Parathyroid adenoma (tissue), 2 donors: Measurements from ENCODE around the gene KMT5B.

Experiments used
- H2AFZ ChIP-seq: fragments of 300-600 bp; sonication (generic); one replicate; pipeline ENCODE4 v1.7.0; 2017; ENCODE audit warnings: antibody characterized with exemption, mild to moderate bottlenecking
- H3K27ac ChIP-seq: fragments of 300-600 bp; sonication (generic); one replicate; pipeline ENCODE4 v1.7.0; 2017
- H3K27me3 ChIP-seq: fragments of 300-600 bp; sonication (generic); one replicate; pipeline ENCODE4 v1.7.0; 2017; ENCODE audit warnings: low read length; ENCODE audit not compliant: control insufficient read depth, insufficient read depth
- H3K36me3 ChIP-seq: fragments of 300-600 bp; sonication (generic); one replicate; pipeline ENCODE4 v1.7.0; 2017; ENCODE audit warnings: low read length; ENCODE audit not compliant: control insufficient read depth, insufficient read depth
- H3K4me1 ChIP-seq: fragments of 300-600 bp; sonication (generic); one replicate; pipeline ENCODE4 v1.7.0; 2017; ENCODE audit warnings: control low read depth
- H3K4me2 ChIP-seq: fragments of 300-600 bp; sonication (generic); one replicate; pipeline ENCODE4 v1.7.0; 2017; ENCODE audit warnings: low read length
- H3K4me3 ChIP-seq: fragments of 300-600 bp; sonication (generic); one replicate; pipeline ENCODE4 v1.7.0; 2017; ENCODE audit warnings: low read depth, low read length
- H3K79me2 ChIP-seq: fragments of 300-600 bp; sonication (generic); one replicate; pipeline ENCODE4 v1.7.0; 2017; ENCODE audit warnings: control low read depth
- H3K9ac ChIP-seq: fragments of 300-600 bp; sonication (generic); one replicate; pipeline ENCODE4 v1.7.0; 2017; ENCODE audit warnings: mild to moderate bottlenecking
- H3K9me3 ChIP-seq: fragments of 300-600 bp; sonication (generic); one replicate; pipeline ENCODE4 v1.7.0; 2017; ENCODE audit warnings: low read length; ENCODE audit not compliant: control insufficient read depth
- TF ChIP-seq, protein P1 (sequence below): fragments of 300-600 bp; sonication (generic); IDR thresholded peaks from one replicate; pipeline ENCODE4 v1.7.0; 2017; ENCODE audit warnings: antibody characterized with exemption, mild to moderate bottlenecking
- donor health status: primary hyperparathyroidism.

Gene KMT5B

DNA sequence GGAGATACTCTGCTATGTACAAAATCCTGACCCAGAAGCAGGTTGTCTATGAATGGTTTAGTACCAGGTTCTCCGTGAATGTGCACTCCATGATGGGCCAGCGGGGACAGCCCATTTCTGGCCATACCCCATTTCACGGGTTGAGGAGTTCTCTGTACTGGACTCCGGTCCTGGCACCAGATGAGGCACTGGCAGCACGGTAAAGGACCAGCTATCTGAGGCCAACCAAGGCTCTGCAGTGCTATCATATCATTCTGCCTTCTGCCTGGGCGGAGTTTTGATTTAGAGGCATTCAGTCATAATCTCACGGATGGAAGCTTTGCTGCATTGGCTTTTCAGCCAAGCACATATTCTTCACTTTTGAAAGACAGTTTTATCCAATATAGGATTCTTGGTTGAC, 18.5 kb upstream of the KMT5B start:
- Histone ChIP-seq H3K79me2 (no peaks in the 10 kb centered on the region), H3K27me3 (no peaks in the 10 kb centered on the region)

DNA sequence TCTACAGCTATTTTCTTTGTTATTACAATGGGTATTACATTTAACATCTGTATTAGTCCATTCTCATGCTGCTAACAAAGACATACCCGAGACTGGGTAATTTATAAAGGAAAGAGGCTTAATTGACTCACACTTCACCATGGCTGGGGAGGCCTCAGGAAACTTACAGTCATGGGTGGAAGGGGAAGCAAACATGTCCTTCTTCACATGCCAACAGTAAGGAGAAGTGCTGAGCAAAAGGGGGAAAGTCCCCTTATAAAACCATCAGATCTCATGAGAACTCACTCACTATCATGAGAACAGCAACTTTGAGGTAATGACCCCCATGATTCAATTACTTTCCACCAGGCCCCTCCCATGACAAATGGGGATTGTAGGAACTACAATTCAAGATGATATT, 16.5 kb upstream of the KMT5B start:
- no peak overlapping the region for H3K27ac ChIP-seq
- H3K36me3 ChIP-seq, result no peaks in the 10 kb centered on the region
- H3K9ac ChIP-seq, result no peak overlapping the region
- no peak overlapping the region for H3K4me2 ChIP-seq
- no peaks in the 10 kb centered on the region for H3K4me1 ChIP-seq
- no peak overlapping the region for H2AFZ ChIP-seq
- TF ChIP-seq, protein P1, sequence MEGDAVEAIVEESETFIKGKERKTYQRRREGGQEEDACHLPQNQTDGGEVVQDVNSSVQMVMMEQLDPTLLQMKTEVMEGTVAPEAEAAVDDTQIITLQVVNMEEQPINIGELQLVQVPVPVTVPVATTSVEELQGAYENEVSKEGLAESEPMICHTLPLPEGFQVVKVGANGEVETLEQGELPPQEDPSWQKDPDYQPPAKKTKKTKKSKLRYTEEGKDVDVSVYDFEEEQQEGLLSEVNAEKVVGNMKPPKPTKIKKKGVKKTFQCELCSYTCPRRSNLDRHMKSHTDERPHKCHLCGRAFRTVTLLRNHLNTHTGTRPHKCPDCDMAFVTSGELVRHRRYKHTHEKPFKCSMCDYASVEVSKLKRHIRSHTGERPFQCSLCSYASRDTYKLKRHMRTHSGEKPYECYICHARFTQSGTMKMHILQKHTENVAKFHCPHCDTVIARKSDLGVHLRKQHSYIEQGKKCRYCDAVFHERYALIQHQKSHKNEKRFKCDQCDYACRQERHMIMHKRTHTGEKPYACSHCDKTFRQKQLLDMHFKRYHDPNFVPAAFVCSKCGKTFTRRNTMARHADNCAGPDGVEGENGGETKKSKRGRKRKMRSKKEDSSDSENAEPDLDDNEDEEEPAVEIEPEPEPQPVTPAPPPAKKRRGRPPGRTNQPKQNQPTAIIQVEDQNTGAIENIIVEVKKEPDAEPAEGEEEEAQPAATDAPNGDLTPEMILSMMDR, result no peak
- H3K4me3 ChIP-seq, result no peak overlapping the region
- H3K79me2 ChIP-seq, result no peaks in the 10 kb centered on the region
- no peaks in the 10 kb centered on the region for H3K27me3 ChIP-seq
- H3K9me3 ChIP-seq, result no peaks in the 10 kb centered on the region

More for the DNA sequence above, 18.5 kb upstream of the KMT5B start:
- no peak overlapping the region for H2AFZ ChIP-seq
- H3K36me3 ChIP-seq, result no peaks in the 10 kb centered on the region
- no peaks in the 10 kb centered on the region for H3K4me1 ChIP-seq
- H3K9me3 ChIP-seq, result no peaks in the 10 kb centered on the region
- H3K4me2 ChIP-seq, result no peak overlapping the region
- H3K4me3 ChIP-seq, result no peak overlapping the region
- no peak overlapping the region for H3K27ac ChIP-seq
- H3K9ac ChIP-seq, result no peak overlapping the region
- TF ChIP-seq, protein P1, result no peak

DNA sequence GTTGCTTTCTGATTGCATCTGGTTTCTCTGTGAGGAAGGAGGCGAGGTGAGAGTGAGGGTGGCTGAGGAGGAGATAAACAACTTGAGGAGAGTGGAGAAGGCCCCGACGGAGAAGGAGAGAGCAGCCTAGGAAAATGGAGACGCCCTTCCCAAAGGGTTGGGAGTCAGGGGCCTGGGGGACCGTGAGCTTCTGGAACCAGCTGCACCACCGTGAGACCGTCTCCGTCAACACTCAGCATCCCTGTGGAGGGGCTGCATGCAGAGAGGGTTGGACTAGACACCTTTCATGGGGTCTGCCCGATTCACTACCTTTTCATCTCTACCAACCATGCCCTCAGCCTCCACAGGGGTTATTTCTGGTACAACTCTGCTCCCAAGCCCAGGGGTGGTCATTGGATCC, 13.3 kb upstream of the KMT5B start:
- TF ChIP-seq, protein P1, result no peak
- Histone ChIP-seq H3K9me3 (no peaks in the 10 kb centered on the region), H2AFZ (no peak overlapping the region), H3K9ac (no peak overlapping the region), H3K27ac (no peak overlapping the region), H3K27me3 (no peaks in the 10 kb centered on the region), H3K4me1 (no peaks in the 10 kb centered on the region), H3K79me2 (no peaks in the 10 kb centered on the region), H3K4me3 (no peak overlapping the region), H3K36me3 (no peaks in the 10 kb centered on the region), H3K4me2 (no peak overlapping the region)

DNA sequence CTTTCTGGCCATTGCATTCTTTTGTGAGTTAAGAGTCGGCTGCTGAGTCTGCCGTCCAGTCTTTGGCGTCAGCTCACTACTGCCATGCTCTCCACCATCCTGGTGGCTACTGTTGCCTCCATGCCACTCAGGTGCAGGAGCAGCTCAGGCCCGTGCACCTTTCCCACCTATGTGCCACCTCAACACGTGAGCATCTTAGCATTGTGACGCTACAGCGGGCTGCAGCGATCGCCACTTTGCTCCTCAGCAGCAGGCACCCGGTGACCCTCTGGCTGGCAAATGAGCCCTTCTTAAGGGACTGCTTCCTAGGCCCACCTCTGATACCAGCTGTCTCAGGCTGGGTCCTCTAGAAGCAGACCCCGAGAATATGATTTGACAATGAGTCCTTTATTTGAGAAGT, 11.5 kb upstream of the KMT5B start:
- H3K4me1 ChIP-seq, result no peaks in the 10 kb centered on the region
- H3K27ac ChIP-seq, result no peak overlapping the region
- H3K9ac ChIP-seq, result no peak overlapping the region
- TF ChIP-seq, protein P1, result no peak
- H3K9me3 ChIP-seq, result no peaks in the 10 kb centered on the region
- H3K4me2 ChIP-seq, result no peak overlapping the region
- no peaks in the 10 kb centered on the region for H3K27me3 ChIP-seq
- H3K4me3 ChIP-seq, result no peak overlapping the region
- no peaks in the 10 kb centered on the region for H3K36me3 ChIP-seq
- no peaks in the 10 kb centered on the region for H3K79me2 ChIP-seq
- no peak overlapping the region for H2AFZ ChIP-seq

DNA sequence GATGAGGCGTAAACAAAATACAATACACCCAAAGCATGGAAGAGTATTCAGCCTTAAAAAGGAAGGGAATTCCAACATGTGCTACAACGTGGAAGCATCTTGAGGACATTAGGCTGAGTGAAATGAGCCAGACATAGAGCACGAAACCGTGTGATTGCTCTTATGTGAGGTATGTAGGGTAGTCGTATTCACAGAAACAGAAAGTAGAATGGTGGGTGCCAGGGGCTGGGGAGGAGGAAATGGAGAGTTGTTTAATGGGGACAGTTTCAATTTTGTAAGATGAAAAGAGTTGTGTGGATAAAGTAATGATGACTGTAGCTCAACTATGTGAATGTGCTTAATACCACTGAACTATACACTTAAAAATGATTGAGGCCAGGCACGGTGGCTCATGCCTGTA, 10.2 kb upstream of the KMT5B start:
- H3K79me2 ChIP-seq, result no peaks in the 10 kb centered on the region
- TF ChIP-seq, protein P1, result no peak
- H3K27ac ChIP-seq, result no peak overlapping the region
- H3K4me3 ChIP-seq, result no peak overlapping the region
- no peaks in the 10 kb centered on the region for H3K36me3 ChIP-seq
- no peak overlapping the region for H3K9ac ChIP-seq
- no peak overlapping the region for H3K4me2 ChIP-seq
- no peak overlapping the region for H2AFZ ChIP-seq
- no peaks in the 10 kb centered on the region for H3K9me3 ChIP-seq
- no peaks in the 10 kb centered on the region for H3K27me3 ChIP-seq
- no peaks in the 10 kb centered on the region for H3K4me1 ChIP-seq
